ENCODE measurements around the gene PAPSS1.

DNA sequence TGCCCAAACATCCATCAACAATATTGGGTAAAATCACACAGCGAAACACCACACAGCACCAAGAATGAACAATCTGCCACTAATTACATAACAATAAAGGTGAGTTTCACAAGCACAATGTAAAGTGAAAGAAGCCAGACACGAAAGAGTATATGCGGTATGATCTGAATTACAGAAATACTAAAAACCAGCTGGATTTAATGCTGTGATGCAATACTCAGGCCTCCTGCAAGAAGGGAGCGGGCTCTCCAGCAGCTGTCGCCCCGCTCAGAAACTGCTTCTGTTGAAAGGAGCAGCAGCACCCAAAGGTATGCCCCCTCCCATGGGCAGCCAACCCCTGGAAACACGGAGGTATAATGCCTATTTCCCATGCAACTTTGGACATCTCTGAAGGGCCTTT is 77.0 kb downstream of the PAPSS1 start:
- TF ChIP-seq POLR2A (IDR thresholded peaks at IDR 0.05; ENCODE audit: control extremely low read depth in 1 of 2, low read depth in 2 of 2, low read length in 2 of 2) (no peak), ZNF274 (IDR thresholded peaks at IDR 0.05; ENCODE audit: borderline replicate concordance, extremely low read depth, low read length) (no peak), TAF1 (IDR thresholded peaks at IDR 0.05; ENCODE audit: low read depth, low read length) (no peak), TBP (IDR thresholded peaks at IDR 0.05; ENCODE audit: low read depth, low read length) (no peak), SP2 (IDR thresholded peaks at IDR 0.05; ENCODE audit: low read length) (no peak), FOSL1 (IDR thresholded peaks at IDR 0.05; ENCODE audit: insufficient read depth, low read depth, low read length) (no peak), TEAD4 (IDR thresholded peaks at IDR 0.05; ENCODE audit: low read depth, low read length) (no peak), SP1 (IDR thresholded peaks at IDR 0.05; ENCODE audit: low read depth, low read length) (no peak)
- TF ChIP-seq, protein P1, sequence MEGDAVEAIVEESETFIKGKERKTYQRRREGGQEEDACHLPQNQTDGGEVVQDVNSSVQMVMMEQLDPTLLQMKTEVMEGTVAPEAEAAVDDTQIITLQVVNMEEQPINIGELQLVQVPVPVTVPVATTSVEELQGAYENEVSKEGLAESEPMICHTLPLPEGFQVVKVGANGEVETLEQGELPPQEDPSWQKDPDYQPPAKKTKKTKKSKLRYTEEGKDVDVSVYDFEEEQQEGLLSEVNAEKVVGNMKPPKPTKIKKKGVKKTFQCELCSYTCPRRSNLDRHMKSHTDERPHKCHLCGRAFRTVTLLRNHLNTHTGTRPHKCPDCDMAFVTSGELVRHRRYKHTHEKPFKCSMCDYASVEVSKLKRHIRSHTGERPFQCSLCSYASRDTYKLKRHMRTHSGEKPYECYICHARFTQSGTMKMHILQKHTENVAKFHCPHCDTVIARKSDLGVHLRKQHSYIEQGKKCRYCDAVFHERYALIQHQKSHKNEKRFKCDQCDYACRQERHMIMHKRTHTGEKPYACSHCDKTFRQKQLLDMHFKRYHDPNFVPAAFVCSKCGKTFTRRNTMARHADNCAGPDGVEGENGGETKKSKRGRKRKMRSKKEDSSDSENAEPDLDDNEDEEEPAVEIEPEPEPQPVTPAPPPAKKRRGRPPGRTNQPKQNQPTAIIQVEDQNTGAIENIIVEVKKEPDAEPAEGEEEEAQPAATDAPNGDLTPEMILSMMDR (IDR thresholded peaks at IDR 0.05; ENCODE audit: control extremely low read depth in 1 of 3, insufficient read depth in 1 of 3, low read depth in 1 of 3, low read length in 3 of 3) = no peak

Measured in H1 (cell line).